Measurements from ENCODE around the gene DAB1. TPM values are rescaled to one million over a fixed set of nuclear protein-coding genes. Genes with fewer than 3 reads are reported as not detected.

The DAB1 gene
- total RNA-seq, 1 donor from 2014 or later, result 1.9 TPM

GRCh38 chr1:57293214-57293613 lies 130.6 kb downstream of the DAB1 start:
- Mint-ChIP-seq H3K4me3 (no peak overlapping the region), H3K4me1 (peaks cover 4% of the 10 kb centered on the region), H3K9me3 (no peaks in the 10 kb centered on the region), H3K36me3 (no peaks in the 10 kb centered on the region), H3K27me3 (ENCODE audit: low read depth) (peaks cover 15% of the 10 kb centered on the region), H3K27ac (no peak overlapping the region)
- no peak for TF ChIP-seq CTCF (IDR thresholded peaks at IDR 0.05; ENCODE audit: unreplicated experiment)
- DNase-seq (ENCODE audit: low spot score in 2 of 2, unreplicated experiment in 2 of 2), result no peak

- Mint-ChIP-seq H3K4me3 (no peak overlapping the region), H3K36me3 (no peaks in the 10 kb centered on the region), H3K27me3 (ENCODE audit: low read depth) (peaks cover 17% of the 10 kb centered on the region), H3K27ac (no peak overlapping the region), H3K4me1 (peaks cover 4% of the 10 kb centered on the region), H3K9me3 (no peaks in the 10 kb centered on the region)
- no peak for DNase-seq (ENCODE audit: low spot score in 2 of 2, unreplicated experiment in 2 of 2)
- no peak for TF ChIP-seq CTCF (IDR thresholded peaks at IDR 0.05; ENCODE audit: unreplicated experiment)
These were observed 134.1 kb downstream of the DAB1 start for GRCh38 chr1:57289781-57290180.

- DNase-seq (ENCODE audit: low spot score in 2 of 2, unreplicated experiment in 2 of 2), result no peak
These were observed 137.9 kb downstream of the DAB1 start for GRCh38 chr1:57285992-57286391.

GRCh38 chr1:57282411-57282810 lies 141.4 kb downstream of the DAB1 start:
- TF ChIP-seq CTCF (IDR thresholded peaks at IDR 0.05; ENCODE audit: unreplicated experiment), result no peak
- Mint-ChIP-seq H3K9me3 (no peaks in the 10 kb centered on the region), H3K4me1 (no peaks in the 10 kb centered on the region), H3K36me3 (no peaks in the 10 kb centered on the region), H3K27me3 (ENCODE audit: low read depth) (no peaks in the 10 kb centered on the region), H3K4me3 (no peak overlapping the region), H3K27ac (no peak overlapping the region)
- no peak for DNase-seq (ENCODE audit: low spot score in 2 of 2, unreplicated experiment in 2 of 2)

More at GRCh38 chr1:57285992-57286391, 137.9 kb downstream of the DAB1 start:
- no peak overlapping the region for H3K27ac Mint-ChIP-seq
- no peak for TF ChIP-seq CTCF (IDR thresholded peaks at IDR 0.05; ENCODE audit: unreplicated experiment)
- no peaks in the 10 kb centered on the region for H3K9me3 Mint-ChIP-seq
- no peak overlapping the region for H3K4me3 Mint-ChIP-seq
- H3K27me3 Mint-ChIP-seq (ENCODE audit: low read depth), result peaks cover 17% of the 10 kb centered on the region
- no peaks in the 10 kb centered on the region for H3K36me3 Mint-ChIP-seq
- H3K4me1 Mint-ChIP-seq, result no peaks in the 10 kb centered on the region

GRCh38 chr1:57281324-57281723 lies 142.5 kb downstream of the DAB1 start:
- no peak for DNase-seq (ENCODE audit: low spot score in 2 of 2, unreplicated experiment in 2 of 2)
- no peaks in the 10 kb centered on the region for H3K27me3 Mint-ChIP-seq (ENCODE audit: low read depth)
- no peaks in the 10 kb centered on the region for H3K4me1 Mint-ChIP-seq
- TF ChIP-seq CTCF (IDR thresholded peaks at IDR 0.05; ENCODE audit: unreplicated experiment), result no peak
- no peaks in the 10 kb centered on the region for H3K36me3 Mint-ChIP-seq
- no peaks in the 10 kb centered on the region for H3K9me3 Mint-ChIP-seq
- no peak overlapping the region for H3K4me3 Mint-ChIP-seq
- H3K27ac Mint-ChIP-seq, result no peak overlapping the region
